Activated T-cell treated with anti-CD3 and anti-CD28 coated beads for 48 hours (primary cell): Measurements from ENCODE around the gene TBC1D2.
A peak's percentile ranks its signal among the peaks of the same experiment; 100 is the strongest.

Experiments
- DNase-seq: peaks from one replicate; pipeline ENCODE4 v3.0.0-alpha.2; 2020; ENCODE audit warnings: low read depth

Gene TBC1D2

GRCh38 chr9:98171176-98171925 lies 84.1 kb downstream of the TBC1D2 start:
- DNase-seq = no peak

GRCh38 chr9:98168941-98169488 lies 86.4 kb downstream of the TBC1D2 start:
- DNase-seq = peak; percentile 20

- no peak for DNase-seq
These were observed 87.2 kb downstream of the TBC1D2 start for GRCh38 chr9:98168153-98168780.

- DNase-seq = no peak
These were observed 90.5 kb downstream of the TBC1D2 start for GRCh38 chr9:98164912-98165311.

- no peak for DNase-seq
These were observed 92.8 kb downstream of the TBC1D2 start for GRCh38 chr9:98162613-98163012.

GRCh38 chr9:98161851-98162250 lies 93.6 kb downstream of the TBC1D2 start:
- DNase-seq = no peak

GRCh38 chr9:98159790-98160189 lies 95.7 kb downstream of the TBC1D2 start:
- DNase-seq = no peak

GRCh38 chr9:98159301-98159700 lies 96.1 kb downstream of the TBC1D2 start:
- no peak for DNase-seq

GRCh38 chr9:98158071-98158831 lies 97.2 kb downstream of the TBC1D2 start:
- DNase-seq = no peak

- no peak for DNase-seq
These were observed 98.1 kb downstream of the TBC1D2 start for GRCh38 chr9:98157372-98157771.

GRCh38 chr9:98154678-98155077 lies 100.8 kb downstream of the TBC1D2 start:
- DNase-seq = no peak

- no peak for DNase-seq
These were observed 102.9 kb downstream of the TBC1D2 start for GRCh38 chr9:98152526-98152925.

GRCh38 chr9:98150721-98151120 lies 104.7 kb downstream of the TBC1D2 start:
- DNase-seq = no peak

- no peak for DNase-seq
These were observed 105.3 kb downstream of the TBC1D2 start for GRCh38 chr9:98150164-98150563.

- DNase-seq = no peak
These were observed 106.0 kb downstream of the TBC1D2 start for GRCh38 chr9:98149422-98149821.
